Measurements from ENCODE around the gene WHAMM.

DNA sequence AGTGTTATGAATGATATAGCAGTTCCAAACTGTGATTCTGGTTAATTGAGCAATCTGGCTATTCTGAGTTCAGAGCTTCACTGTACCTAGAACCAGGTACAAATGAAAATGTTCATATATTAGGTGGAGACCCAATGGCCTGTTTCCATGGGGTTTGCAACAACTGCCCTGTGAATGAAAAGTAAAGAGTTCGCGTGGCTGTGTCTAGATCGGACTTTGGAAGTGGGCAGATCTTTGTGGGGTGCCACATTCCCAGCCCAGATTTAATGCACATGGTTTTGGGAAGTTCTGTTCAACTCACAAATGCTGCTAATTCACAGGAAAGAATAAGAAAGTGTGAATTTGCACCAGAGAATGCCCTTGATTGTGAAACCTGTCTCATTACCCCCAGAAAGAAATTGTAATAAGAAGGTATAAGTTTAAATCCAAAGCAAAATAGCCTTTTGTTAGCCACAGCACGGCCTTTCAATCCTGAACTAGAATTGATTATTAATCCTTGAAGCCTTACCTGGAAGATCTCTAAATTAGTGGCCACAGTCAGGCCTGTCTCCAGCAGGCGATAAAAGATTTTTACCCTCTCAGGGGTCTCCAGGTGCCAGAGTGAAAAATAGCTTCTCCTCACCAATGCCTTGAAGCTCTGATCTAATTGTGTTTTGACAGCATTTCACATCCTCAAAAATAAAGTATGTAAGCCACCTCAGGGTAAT is 22.6 kb downstream of the WHAMM start:
- TF ChIP-seq, protein P1, sequence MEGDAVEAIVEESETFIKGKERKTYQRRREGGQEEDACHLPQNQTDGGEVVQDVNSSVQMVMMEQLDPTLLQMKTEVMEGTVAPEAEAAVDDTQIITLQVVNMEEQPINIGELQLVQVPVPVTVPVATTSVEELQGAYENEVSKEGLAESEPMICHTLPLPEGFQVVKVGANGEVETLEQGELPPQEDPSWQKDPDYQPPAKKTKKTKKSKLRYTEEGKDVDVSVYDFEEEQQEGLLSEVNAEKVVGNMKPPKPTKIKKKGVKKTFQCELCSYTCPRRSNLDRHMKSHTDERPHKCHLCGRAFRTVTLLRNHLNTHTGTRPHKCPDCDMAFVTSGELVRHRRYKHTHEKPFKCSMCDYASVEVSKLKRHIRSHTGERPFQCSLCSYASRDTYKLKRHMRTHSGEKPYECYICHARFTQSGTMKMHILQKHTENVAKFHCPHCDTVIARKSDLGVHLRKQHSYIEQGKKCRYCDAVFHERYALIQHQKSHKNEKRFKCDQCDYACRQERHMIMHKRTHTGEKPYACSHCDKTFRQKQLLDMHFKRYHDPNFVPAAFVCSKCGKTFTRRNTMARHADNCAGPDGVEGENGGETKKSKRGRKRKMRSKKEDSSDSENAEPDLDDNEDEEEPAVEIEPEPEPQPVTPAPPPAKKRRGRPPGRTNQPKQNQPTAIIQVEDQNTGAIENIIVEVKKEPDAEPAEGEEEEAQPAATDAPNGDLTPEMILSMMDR (conservative IDR thresholded peaks at IDR 0.05; ENCODE audit: low read length): no peak
- no peak for TF ChIP-seq EZH2phosphoT487 (IDR thresholded peaks at IDR 0.05; ENCODE audit: borderline replicate concordance, low read depth, low read length)
